ENCODE measurements around the gene PCBP2.

Gene PCBP2

DNA sequence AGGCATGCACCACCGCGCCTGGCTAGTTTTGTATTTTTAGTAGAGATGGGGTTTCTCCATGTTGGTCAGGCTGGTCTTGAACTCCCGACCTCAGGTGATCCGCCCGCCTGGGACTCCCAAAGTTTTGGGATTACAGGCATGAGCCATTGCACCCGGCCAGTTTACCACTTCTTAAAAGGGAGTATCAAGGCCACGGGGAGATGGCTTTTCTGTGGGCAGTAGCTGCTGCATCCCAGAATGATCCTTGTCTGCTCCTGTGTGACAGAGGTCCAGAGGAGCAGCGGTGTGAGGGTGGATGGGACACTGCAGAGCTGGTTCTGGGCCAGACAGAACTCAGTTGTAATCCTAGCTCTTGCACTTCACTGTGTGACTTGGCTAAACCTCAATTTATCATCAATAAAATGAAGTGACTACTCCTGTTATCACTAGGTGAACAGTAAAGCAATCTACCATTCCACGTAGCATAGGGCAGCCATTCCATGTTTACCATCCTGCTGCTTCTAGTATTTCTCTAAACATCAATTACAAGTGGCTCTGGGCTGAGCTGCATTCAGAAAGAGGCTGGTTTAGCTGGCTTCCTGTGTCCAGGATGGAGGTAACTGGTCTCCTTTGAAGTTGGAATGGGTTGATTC is 58.4 kb downstream of the PCBP2 start:
- DNase-seq: no peak

- DNase-seq: no peak
Measured at GRCh38 chr12:53513712-53514410, 62.0 kb downstream of the PCBP2 start.

DNA sequence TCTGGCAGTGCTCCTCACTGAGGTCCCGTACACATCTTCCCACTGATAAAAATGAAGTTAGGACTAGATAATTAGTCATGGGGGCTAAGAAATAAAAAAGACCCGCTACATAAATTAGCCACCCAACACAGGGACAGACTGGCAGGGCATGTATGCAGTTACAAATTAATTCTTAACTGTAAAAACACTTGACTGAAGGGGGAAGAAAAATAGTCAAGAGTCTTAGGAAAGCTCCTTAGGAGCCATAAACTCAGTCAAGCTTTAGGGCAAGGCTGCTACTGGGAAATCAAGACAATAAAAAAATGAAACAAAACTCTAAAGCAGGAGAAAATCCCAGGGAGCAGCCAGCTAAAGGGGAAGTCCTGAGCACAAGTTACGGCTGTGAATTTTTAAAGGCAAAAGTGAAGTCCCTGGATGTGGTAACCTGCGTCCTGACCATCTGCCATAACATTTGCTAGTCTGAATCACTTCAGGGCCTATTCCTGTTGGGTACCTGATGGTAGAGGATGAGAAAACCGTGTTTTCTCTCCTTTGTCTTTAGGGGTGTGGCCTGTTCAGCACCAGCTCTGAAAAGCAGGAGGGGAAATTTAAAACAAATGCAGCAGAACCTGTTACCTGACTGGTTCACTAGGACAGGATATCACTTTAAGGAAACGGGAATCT is 62.9 kb downstream of the PCBP2 start:
- DNase-seq: no peak

DNA sequence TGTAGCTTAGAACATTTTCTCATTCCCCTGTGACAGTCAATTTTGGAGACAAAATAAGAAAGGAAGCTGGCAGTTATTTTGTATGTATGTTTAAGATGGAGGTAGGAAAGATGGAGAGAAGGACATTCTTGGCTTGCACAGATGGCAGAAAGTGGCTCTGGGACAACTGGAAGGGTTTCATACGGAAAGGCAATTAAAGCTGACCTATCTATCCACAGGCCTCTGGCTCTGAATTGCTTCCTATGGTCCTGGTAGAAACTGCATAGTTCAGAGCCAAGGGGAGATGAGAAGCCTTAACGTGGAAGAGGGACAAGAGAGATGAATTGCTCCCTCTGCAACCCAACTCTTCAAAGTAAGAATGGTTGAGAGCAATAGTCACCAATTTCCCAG is 63.4 kb downstream of the PCBP2 start:
- no peak for DNase-seq

DNA sequence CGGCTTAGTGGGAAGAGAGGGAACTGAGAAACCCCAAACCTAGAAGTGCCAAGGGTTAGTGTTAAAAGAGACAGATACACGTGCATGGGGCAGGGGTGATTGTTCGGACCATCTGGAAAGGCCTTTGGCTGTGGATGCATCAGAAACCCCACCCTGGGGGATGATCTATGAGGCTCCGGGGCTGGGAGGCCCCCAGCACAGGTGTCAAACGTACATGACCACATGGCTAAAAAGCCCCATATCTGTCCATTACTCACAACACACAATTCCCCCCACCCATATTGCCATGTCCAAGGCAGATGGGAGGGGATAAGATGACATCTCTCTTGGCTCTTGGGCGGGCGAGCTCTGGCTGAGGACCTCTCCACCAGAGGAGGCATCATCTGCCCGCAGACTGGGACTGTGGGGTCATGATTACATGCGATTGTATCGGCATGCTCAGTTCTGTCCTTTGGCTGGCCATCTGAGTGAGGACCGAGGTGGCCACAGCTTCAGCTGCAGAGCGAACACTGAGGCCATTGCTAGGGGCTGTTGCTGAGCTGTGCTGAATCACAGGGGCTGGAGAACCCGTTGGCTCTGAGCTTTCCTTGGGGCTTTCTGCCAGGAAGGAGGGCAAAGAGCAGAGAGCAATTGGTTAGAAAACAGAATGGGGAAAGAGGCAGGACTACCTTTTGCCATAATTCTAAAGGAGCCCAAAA is 65.0 kb downstream of the PCBP2 start:
- DNase-seq: no peak

DNA sequence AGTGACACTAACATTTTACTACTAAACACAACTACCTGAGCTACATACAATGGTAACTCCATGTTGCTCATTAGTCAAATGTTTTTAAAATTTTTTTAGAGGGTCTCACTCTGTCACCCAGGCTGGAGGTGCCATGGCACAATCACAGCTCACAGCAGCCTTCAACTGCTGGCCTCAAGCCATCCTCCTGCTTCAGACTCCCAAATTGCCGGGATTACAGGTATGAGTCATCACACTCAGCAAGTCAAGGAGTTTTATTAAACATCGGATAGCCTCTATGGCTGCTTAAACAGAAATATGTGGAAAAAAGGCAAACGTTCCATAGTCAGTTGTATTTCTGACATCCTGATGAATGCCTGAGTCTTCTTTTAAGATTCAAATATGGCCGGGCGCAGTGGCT is 66.5 kb downstream of the PCBP2 start:
- peak; percentile 34 for DNase-seq

DNA sequence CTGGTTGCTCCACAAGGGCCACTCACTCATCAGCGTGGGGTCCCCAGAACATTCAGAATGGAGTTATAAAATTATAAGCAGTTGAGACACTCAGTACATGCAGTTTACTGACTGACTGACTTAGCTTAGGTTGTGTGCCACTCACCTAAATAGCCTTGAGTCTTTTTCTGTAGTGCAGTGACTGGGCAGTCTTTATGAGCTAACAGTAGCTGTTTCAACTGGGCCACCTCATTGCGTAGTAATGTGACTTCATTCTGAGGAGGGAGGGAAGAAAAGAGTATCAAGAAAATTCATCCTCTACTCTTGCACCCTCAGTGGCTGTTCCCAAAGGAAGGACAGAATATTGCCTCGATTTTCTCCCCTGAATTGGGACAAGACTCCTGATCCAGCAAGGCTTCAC is 71.2 kb downstream of the PCBP2 start:
- DNase-seq: no peak

- DNase-seq: no peak
Measured at GRCh38 chr12:53524476-53524875, 72.6 kb downstream of the PCBP2 start.

GRCh38 chr12:53530061-53530460 is 78.2 kb downstream of the PCBP2 start:
- DNase-seq: no peak
